BLaER1 (cell line): ENCODE data around the gene ACOXL.

Experiments
- H3K27ac ChIP-seq: shearing (Covaris generic); formaldehyde crosslinking; 2 replicates; pipeline ENCODE4 v1.8.1; 2022
- H3K27me3 ChIP-seq: shearing (Covaris generic); formaldehyde crosslinking; 2 replicates; pipeline ENCODE4 v1.8.1; 2022
- H3K36me3 ChIP-seq: shearing (Covaris generic); formaldehyde crosslinking; 2 replicates; pipeline ENCODE4 v1.8.1; 2022
- H3K4me1 ChIP-seq: shearing (Covaris generic); formaldehyde crosslinking; 2 replicates; pipeline ENCODE4 v1.8.1; 2022
- H3K4me2 ChIP-seq: shearing (Covaris generic); formaldehyde crosslinking; 2 replicates; pipeline ENCODE4 v1.8.1; 2022
- H3K4me3 ChIP-seq: shearing (Covaris generic); formaldehyde crosslinking; 2 replicates; pipeline ENCODE4 v1.8.1; 2022
- H3K9ac ChIP-seq: shearing (Covaris generic); formaldehyde crosslinking; 2 replicates; pipeline ENCODE4 v1.8.1; 2022
- H3K9me3 ChIP-seq: shearing (Covaris generic); formaldehyde crosslinking; 2 replicates; pipeline ENCODE4 v1.8.1; 2022
- H4K20me1 ChIP-seq: shearing (Covaris generic); formaldehyde crosslinking; 2 replicates; pipeline ENCODE4 v1.8.1; 2022
- Cebpa-rat ChIP-seq: shearing (Covaris generic); IDR thresholded peaks from 2 replicates; pipeline ENCODE4 v1.8.1; 2022

The ACOXL gene

DNA sequence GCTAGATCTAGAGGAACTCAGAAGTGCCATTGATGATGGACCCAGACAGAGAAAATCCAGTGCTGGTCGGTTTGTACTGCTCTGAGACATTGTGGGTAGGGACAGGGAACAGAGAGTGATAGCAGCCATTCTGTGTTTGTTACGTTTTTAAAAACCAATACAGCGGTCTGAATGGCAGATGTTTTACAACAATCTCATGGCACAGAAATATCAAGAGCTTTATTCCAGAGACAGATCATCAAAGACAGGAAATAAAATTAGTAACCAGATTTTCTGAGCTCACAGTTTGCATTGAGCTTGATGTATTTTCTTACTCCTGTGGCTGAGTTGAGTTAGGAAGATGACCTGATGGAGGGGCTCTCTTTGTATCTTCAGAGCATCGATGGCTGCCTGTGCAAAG lies 273.4 kb downstream of the ACOXL start:
- H3K4me1 ChIP-seq = no peaks in the 10 kb centered on the region
- no peaks in the 10 kb centered on the region for H4K20me1 ChIP-seq
- no peak overlapping the region for H3K9ac ChIP-seq
- no peak overlapping the region for H3K27ac ChIP-seq
- H3K36me3 ChIP-seq = no peaks in the 10 kb centered on the region
- no peak overlapping the region for H3K4me2 ChIP-seq
- H3K4me3 ChIP-seq = no peak overlapping the region
- no peaks in the 10 kb centered on the region for H3K27me3 ChIP-seq
- TF ChIP-seq Cebpa-rat = no peak
- 0 out of 2 replicates have a peak, but pooled peaks cover 5% of the 10 kb centered on the region for H3K9me3 ChIP-seq

GRCh38 chr2:111007757-111008688 lies 275.6 kb downstream of the ACOXL start:
- Histone ChIP-seq H3K4me1 (no peaks in the 10 kb centered on the region), H3K27me3 (no peaks in the 10 kb centered on the region), H3K9ac (no peak overlapping the region), H3K27ac (no peak overlapping the region), H3K4me2 (no peak overlapping the region), H3K4me3 (no peak overlapping the region), H3K9me3 (peaks cover 10% of the 10 kb centered on the region; the same call in 1 of the 2 replicates), H4K20me1 (no peaks in the 10 kb centered on the region), H3K36me3 (no peaks in the 10 kb centered on the region)
- no peak for TF ChIP-seq Cebpa-rat

DNA sequence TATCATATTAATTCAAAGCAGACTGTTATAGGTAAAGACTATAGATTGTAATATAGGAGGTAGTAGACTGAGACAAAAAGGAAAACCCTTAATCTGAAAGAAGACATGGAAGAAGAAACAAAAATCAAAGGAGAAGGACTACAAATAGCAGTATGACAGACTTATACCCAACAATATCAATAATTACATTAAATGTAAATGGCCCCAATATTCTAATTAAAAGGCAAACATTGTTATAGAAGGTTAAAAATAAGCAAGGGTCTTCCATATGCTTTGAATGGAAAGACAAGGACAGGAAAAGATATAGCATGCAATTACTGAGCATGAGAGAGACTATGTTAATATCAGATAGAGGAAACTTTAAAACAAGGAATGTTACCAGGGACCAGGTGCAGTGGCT lies 278.8 kb downstream of the ACOXL start:
- H3K4me2 ChIP-seq = no peak overlapping the region
- no peaks in the 10 kb centered on the region for H3K27me3 ChIP-seq
- TF ChIP-seq Cebpa-rat = no peak

DNA sequence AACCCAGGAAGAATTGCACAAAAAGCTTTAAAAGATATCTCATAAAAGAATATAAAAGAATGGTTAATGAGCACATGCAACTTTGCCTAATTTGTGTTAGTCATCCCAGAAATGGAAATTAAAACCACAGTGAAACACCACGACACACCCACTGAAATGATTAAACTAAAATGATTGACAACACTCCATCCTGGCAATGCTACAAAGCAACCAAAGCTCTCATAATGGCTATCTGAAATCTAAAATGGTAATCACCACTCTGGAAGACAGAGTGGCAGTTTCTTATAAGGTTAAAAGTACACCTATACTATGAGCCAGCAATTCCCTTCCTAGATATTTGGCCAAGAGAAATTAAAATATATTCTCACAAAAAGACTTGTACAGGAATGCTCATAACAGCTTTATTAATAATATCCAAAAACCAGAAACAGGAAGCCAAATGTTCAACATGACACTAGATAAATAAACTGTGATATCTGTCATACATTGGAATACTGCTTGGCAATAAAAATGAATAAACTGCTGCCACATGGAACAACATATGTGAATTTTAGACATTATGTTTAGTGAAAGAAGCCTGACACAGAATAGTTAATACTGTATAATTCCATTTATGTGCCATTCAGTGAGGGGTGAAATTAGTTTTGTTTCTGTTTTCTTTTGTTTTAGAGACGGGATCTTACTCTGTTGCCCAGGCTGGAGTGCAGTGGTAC lies 283.1 kb downstream of the ACOXL start:
- Histone ChIP-seq H3K4me1 (peaks cover 5% of the 10 kb centered on the region; the same call in 1 of the 2 replicates), H3K36me3 (no peaks in the 10 kb centered on the region), H3K27me3 (no peaks in the 10 kb centered on the region), H3K4me3 (no peak overlapping the region), H3K27ac (no peak overlapping the region), H4K20me1 (no peaks in the 10 kb centered on the region), H3K9ac (no peak overlapping the region), H3K4me2 (no peak overlapping the region), H3K9me3 (peaks cover 16% of the 10 kb centered on the region; the same call in 1 of the 2 replicates)
- TF ChIP-seq Cebpa-rat = no peak

More for the DNA sequence above, 278.8 kb downstream of the ACOXL start:
- Histone ChIP-seq H3K36me3 (no peaks in the 10 kb centered on the region), H3K27ac (no peak overlapping the region), H3K9ac (no peak overlapping the region), H4K20me1 (no peaks in the 10 kb centered on the region), H3K9me3 (peaks cover 16% of the 10 kb centered on the region; the same call in 1 of the 2 replicates), H3K4me1 (no peaks in the 10 kb centered on the region), H3K4me3 (no peak overlapping the region)

- no peak overlapping the region for H3K27ac ChIP-seq
- TF ChIP-seq Cebpa-rat = no peak
- no peaks in the 10 kb centered on the region for H3K36me3 ChIP-seq
- H3K27me3 ChIP-seq = no peaks in the 10 kb centered on the region
- H3K4me1 ChIP-seq = peaks cover 5% of the 10 kb centered on the region; the same call in 1 of the 2 replicates
- H3K4me2 ChIP-seq = no peak overlapping the region
- H4K20me1 ChIP-seq = no peaks in the 10 kb centered on the region
- H3K9me3 ChIP-seq = peaks cover 8% of the 10 kb centered on the region; the same call in 1 of the 2 replicates
- H3K4me3 ChIP-seq = no peak overlapping the region
- H3K9ac ChIP-seq = no peak overlapping the region
Measured at GRCh38 chr2:111017034-111017622, 284.8 kb downstream of the ACOXL start.

DNA sequence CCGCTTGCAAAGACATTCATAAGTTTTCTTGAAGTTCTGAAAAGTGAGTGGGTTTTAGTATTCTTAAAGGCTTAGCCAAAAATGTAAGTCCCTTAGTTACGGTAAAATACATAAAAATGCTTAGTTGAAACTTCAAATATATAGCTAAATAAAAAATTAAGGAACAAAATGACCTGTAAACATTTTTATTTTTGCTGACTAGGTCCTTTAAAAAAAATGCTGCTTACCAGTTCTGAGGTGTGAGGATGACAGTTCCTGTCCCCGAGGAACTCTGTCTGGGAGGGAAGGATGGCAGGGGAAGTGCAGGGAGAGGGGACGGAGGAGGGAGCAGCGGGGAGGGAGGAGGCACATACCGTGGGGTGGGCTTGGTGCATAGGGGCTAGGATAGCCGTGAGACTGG lies 285.5 kb downstream of the ACOXL start:
- H3K4me1 ChIP-seq = peaks cover 5% of the 10 kb centered on the region; the same call in 1 of the 2 replicates
- H3K27ac ChIP-seq = no peak overlapping the region
- TF ChIP-seq Cebpa-rat = no peak

DNA sequence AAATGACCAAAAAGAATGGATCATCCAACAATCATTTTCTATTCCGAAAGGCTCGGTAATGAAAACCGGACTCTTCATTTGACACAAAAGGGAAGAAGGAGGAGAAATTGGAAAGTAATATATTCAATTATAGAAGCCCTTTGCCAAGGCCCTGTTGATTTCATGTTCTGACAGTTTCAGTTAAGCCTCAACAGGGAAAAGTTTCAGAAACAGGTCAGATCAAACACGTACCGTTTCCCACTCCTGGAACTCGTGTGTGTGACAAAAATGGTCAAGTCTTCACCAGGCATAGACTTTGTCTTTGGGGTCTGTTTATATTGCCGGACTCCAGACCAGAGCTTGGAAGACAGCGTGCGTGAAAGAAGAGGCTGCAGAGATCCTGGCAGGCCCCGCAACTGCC lies 287.0 kb downstream of the ACOXL start:
- TF ChIP-seq Cebpa-rat = no peak
- Histone ChIP-seq H3K27me3 (no peaks in the 10 kb centered on the region), H3K36me3 (no peaks in the 10 kb centered on the region), H3K4me1 (peaks cover 5% of the 10 kb centered on the region; the same call in 1 of the 2 replicates), H3K4me3 (no peak overlapping the region), H3K27ac (no peak overlapping the region), H3K4me2 (no peak overlapping the region), H4K20me1 (no peaks in the 10 kb centered on the region), H3K9ac (no peak overlapping the region), H3K9me3 (0 out of 2 replicates have a peak, but pooled peaks cover 2% of the 10 kb centered on the region)

More for the DNA sequence above, 285.5 kb downstream of the ACOXL start:
- Histone ChIP-seq H4K20me1 (no peaks in the 10 kb centered on the region), H3K4me2 (no peak overlapping the region), H3K9me3 (0 out of 2 replicates have a peak, but pooled peaks cover 6% of the 10 kb centered on the region), H3K27me3 (no peaks in the 10 kb centered on the region), H3K9ac (no peak overlapping the region), H3K36me3 (no peaks in the 10 kb centered on the region), H3K4me3 (no peak overlapping the region)

DNA sequence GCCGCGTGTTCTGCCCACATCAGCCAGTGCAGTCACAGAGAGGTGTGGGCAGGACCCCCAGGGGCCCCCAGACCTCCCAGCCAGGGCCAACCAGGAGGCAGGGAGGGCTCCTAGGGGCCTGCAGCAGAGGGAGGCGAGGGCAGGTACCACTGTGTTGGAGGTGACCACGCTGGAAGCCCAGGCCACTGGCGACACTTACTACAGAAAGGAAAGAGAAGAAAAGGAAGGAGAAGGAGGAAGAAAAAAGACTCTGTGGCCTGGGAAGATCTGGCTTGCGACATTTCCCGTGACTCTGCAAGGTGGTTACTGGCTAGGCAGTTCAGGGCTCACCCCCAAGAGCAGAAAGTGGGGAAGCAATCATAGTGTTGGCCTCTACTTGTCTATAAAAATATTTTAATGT lies 290.3 kb downstream of the ACOXL start:
- no peak overlapping the region for H3K9ac ChIP-seq
- no peak overlapping the region for H3K27ac ChIP-seq
- H3K4me2 ChIP-seq = no peak overlapping the region
- no peaks in the 10 kb centered on the region for H4K20me1 ChIP-seq
- H3K9me3 ChIP-seq = peaks cover 2% of the 10 kb centered on the region; the same call in 1 of the 2 replicates
- H3K36me3 ChIP-seq = no peaks in the 10 kb centered on the region
- H3K27me3 ChIP-seq = no peaks in the 10 kb centered on the region
- TF ChIP-seq Cebpa-rat = no peak
- H3K4me3 ChIP-seq = no peak overlapping the region
- peaks cover 11% of the 10 kb centered on the region; the same call in 1 of the 2 replicates for H3K4me1 ChIP-seq

- Histone ChIP-seq H3K4me3 (no peak overlapping the region), H3K4me2 (no peak overlapping the region), H3K36me3 (no peaks in the 10 kb centered on the region), H3K27me3 (no peaks in the 10 kb centered on the region), H4K20me1 (no peaks in the 10 kb centered on the region), H3K9ac (no peak overlapping the region), H3K4me1 (peaks cover 15% of the 10 kb centered on the region), H3K27ac (no peak overlapping the region), H3K9me3 (peaks cover 14% of the 10 kb centered on the region)
- no peak for TF ChIP-seq Cebpa-rat
Measured at GRCh38 chr2:111024496-111024895, 292.1 kb downstream of the ACOXL start.
